HG03280 (cell line): ENCODE data around the gene LRP11.
"Not testable (repeated sequence)": the region's sequence is repeated elsewhere in the genome, so short reads cannot be mapped to it uniquely, and the experiment has no call there.

ENCODE experiments used
- ATAC-seq: cut with Tn5 transposase; IDR thresholded peaks from one replicate; pipeline ENCODE4 v1.9.1; 2021; ENCODE audit warnings: mild to moderate bottlenecking, moderate library complexity; ENCODE audit not compliant: unreplicated experiment

The LRP11 gene

GRCh38 chr6:149851461-149852110 lies 12.6 kb downstream of the LRP11 start:
- ATAC-seq = no peak

GRCh38 chr6:149848343-149848742 lies 15.8 kb downstream of the LRP11 start:
- not testable (repeated sequence) for ATAC-seq

DNA sequence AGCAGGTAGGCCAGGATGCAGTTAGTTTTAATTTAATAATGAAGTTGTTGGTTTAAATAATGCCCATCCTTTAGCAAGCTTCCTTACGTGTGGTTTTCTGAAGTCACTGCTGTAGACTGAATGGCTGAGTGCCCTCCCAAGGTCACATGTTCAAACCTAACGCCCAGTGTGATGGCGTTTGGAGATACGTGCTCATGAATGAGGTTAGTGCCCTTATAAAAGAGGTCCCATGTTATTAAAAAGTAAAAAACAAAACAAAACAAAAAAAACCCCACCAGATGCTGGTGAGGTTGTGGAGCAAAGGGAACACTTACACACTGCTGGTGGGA lies 16.3 kb downstream of the LRP11 start:
- no peak for ATAC-seq

GRCh38 chr6:149846321-149846720 lies 17.8 kb downstream of the LRP11 start:
- ATAC-seq = no peak

DNA sequence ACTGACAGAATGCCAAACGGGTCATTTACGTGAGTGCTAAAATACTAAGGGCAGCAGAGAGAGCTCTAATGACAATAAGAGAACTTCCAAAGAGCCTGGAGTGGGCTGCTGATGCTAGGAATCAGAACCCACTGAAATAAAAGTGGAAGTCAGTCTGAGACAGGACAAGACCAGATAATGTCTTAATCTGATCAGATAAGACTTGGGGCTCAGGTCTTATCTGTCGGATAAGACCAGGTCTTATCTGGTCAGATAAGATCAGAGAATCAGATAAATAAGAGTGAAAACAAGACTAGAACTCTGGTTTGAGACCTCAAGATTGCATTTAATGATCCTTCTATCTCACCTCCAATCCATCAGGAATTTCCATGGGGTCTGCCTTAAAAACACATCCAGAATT lies 18.6 kb downstream of the LRP11 start:
- ATAC-seq = no peak

- ATAC-seq = no peak
Observed at GRCh38 chr6:149844480-149844879, 19.7 kb downstream of the LRP11 start.

- ATAC-seq = not testable (repeated sequence)
Observed at GRCh38 chr6:149844036-149844435, 20.1 kb downstream of the LRP11 start.

- no peak for ATAC-seq
Observed at GRCh38 chr6:149843051-149843633, 21.0 kb downstream of the LRP11 start.

- ATAC-seq = no peak
Observed at GRCh38 chr6:149842331-149842730, 21.8 kb downstream of the LRP11 start.

GRCh38 chr6:149840345-149841075 lies 23.6 kb downstream of the LRP11 start:
- ATAC-seq = no peak

DNA sequence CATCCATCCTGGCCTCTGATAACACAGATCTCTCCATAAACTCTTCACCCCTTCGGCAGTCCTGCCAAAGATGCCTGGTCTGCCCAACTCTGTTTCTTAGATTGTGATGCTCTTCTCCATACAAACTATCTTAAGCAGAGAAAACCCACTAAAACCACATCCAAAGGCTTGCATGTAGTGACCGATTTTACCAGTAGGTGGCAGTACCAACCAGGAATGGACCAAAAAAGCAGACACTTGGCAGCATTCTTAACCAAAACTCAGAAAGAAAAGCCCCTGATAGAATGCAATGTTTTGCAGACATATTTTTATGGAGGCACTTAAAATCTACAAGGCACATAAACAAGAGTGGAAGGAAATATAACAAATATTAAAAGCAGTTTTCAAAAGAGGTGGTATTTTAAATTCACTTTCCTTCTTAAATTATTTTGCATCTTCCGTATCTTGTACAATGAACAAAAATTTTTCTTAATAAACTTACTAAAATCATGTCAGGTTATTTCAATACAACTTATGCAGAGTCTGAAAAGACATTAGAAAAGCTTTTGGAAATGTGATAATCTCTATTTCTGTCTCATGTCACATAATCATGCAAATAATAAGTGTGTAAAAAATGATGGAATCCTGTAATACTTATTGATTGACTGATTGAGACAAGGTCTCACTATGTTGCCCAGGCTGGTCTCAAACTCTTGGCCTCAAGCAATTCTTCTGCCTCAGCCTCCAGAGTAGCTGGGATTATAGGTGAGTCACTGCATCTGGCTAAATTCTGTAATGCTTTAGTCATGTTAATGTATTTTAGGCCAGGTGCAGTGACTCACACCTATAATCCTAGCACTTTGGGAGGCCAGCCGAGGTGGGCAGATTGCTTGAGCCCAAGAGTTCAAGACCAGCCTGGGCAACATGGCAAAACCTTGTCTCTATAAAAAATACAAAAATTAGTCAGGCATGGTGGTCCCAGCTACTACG lies 29.4 kb downstream of the LRP11 start:
- no peak for ATAC-seq

DNA sequence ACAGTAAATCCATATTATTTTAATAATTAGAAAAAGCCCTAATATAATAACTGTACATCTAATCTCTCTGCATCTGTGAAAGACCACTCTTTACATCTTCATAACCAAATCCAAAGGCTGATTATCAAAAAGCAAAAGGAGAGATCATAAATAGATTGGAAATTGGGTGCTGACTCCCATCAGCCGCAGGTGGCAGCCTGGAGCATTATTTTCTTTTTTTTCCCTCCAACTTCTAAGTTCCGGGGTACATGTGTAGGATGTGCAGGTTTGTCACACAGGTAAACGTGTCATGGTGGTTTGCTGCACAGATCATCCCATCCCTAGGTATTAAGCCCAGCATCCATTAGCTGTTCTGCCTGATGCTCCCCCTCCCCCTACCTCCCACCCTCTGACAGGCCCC lies 30.5 kb downstream of the LRP11 start:
- no peak for ATAC-seq

DNA sequence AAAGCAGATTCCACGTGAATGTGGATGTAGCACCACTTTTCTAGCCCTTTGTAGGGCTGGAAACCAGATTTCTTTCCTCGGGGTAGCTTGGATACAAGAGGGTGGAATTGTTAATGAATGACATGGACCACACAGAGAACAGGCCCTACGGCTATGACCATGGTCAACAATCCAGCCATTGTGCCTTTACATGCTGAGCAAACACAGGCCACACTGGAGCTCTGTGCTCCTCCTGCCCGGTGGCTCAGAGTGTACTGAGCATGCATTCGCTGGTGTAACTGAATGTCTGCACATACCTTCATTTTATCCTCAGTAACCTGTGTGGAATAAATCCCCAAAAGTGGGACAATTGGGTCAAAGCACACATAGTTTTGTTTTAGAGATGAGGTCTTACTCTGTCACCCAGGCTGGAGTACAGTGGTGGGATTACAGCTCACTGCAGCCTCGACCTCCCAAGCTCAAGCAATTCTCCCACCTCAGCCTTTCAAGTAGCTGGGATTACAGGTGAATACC lies 32.8 kb downstream of the LRP11 start:
- no peak for ATAC-seq

- ATAC-seq = no peak
Observed at GRCh38 chr6:149830731-149831307, 33.3 kb downstream of the LRP11 start.

DNA sequence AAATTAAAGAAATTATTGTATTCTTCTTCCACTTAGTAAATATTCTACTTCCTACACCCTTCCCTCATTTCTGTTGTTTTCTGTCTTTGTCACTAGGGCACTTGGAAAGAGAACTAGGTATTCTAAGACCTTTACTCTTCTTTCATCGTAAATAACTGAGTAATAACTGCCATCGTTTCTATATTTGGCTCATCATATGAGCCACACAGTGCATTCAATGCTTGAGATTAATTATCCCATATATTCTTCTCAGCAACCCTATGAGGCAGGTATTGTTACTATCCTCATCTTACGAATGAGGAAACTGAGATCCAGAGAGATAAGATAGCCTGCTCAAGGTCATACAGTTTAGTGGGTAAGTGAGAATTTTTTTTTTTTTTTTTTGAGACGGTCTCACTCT lies 38.9 kb downstream of the LRP11 start:
- ATAC-seq = no peak

GRCh38 chr6:149823013-149823412 lies 41.1 kb downstream of the LRP11 start:
- no peak for ATAC-seq

DNA sequence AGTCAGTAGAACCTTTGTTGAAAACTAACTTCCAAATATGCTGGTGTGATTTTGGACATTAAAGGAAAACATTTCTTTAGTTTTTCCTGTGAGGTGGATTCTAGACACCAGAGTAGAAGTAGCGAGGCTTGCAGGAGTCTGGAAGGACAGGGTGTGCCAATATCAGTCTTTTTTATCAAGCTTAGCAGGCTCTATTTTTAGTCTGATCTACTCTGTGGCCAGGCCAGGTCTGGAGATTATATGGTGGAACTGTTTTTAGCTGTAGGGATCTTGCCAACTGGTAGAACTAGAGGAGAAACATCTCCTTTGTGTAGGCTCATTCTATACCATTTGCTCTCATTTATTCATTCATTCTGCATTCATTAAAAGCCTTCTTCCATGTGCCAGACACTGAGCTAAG lies 42.7 kb downstream of the LRP11 start:
- ATAC-seq = no peak

DNA sequence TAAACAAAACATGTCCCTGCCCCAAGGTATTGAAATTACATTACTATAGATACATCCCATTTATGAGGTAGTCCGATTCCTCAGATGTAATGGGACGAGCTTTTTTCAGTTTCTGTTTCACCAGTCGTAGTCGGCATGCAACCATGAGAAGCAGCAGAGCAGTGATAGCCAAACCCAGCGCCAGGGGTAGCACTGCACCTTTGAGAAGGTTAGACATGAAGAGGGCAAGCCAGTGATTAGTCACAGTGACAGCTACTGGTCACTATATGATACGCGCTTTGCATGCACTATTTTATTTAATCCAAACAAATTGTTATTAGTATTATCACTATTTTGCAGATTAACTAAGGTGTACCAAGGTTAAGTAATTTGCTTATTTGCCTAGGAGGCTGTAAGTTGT lies 43.7 kb downstream of the LRP11 start:
- ATAC-seq = no peak

DNA sequence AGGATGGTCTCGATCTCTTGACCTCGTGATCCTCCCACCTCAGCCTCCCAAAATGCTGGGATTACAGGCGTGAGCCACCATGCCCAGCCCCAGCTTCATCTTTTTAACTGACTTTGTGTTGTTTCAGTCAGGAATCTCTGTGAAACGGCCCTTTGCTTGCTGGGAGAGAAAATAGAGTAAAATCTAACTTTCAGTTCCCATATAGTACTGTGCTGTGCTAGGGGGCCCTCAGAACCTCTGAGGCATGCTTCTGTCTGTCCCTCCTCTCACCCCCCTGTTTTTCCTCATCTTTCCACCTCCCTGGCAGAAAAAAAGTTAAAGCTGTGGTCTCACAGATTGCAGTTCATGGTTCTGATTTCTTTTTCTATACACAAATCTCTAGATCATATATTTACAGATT lies 48.4 kb downstream of the LRP11 start:
- ATAC-seq = no peak

DNA sequence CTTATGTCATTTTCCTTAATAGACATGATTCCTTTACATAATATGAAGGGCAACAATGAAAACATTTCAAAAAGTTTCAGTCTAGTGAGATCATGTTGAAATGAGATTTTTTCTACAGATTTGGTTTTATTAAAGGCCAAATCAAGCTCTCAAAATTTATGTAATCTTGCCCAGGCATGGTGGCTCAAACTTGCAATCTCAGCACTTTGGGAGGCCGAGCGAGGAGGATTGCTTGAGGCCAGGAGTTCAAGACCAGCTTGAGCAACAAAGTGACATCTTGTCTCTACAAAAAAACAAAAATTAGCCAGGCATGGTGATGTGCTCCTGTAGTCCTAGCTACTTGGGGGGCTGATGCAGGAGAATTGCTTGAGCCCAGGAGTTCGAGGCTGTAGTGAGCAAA lies 50.8 kb downstream of the LRP11 start:
- ATAC-seq = no peak

DNA sequence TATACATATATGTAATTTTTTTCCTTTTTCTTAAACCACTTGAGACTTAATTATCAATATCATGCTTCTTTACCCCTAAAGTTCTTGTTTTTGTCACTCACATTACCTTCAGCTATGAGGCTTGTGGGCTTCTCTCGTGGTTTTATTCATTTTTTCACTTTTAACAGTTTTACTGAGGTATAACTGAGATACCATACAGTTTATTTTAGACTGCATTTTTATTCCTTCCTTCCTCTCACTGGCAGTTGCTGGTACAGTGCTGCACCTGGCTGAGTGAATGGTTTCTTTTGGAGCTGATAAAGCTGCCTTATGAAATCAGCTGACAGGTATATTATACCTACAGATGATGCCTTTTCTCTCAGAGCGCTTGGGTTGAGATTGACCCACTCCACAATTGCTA lies 54.4 kb downstream of the LRP11 start:
- no peak for ATAC-seq
